Caco-2 (cell line): ENCODE data around the gene PLXNA2. TPM values are rescaled to one million over a fixed set of nuclear protein-coding genes. Genes with fewer than 3 reads are reported as not detected.

ENCODE experiments used
- BruUV-seq: library from RNA; stranded (reverse); fragments of 400-500 nt; replicated peaks from 2 replicates; lab custom pipeline; 2021; lab: Mats Ljungman, UMichigan
- CTCF ChIA-PET: fragments of 300-600 bp; sonication (Branson Sonifier 250); formaldehyde crosslinking; loops from one replicate; lab custom pipeline; 2022; ENCODE audit warnings: antibody characterized with exemption; lab: Charles Lee
- POLR2A ChIA-PET: fragments of 300-600 bp; sonication (Branson Sonifier 250); formaldehyde crosslinking; loops from one replicate; lab custom pipeline; 2022; ENCODE audit warnings: antibody characterized with exemption; lab: Charles Lee
- DNase-seq, 2 experiments: peaks; one replicate each; pipeline versions ENCODE4 v3.0.0 to v3.0.0-alpha.2; 2020 to 2022
- H3K27me3 ChIP-seq: replicated peaks from 2 replicates; pipeline ENCODE4 v1.6.0; 2011; ENCODE audit warnings: low read length; ENCODE audit not compliant: control insufficient read depth, insufficient read depth
- H3K36me3 ChIP-seq: 2 replicates; pipeline ENCODE4 v1.5.1; 2011; ENCODE audit warnings: low read length; ENCODE audit not compliant: control insufficient read depth, insufficient read depth
- H3K4me1 ChIP-seq: fragments of 250-450 bp; sonication (Bioruptor Pico); 2 replicates; pipeline ENCODE4 v1.5.1; 2020; ENCODE audit warnings: mild to moderate bottlenecking
- H3K4me3 ChIP-seq: 2 replicates; pipeline ENCODE4 v1.5.1; 2011; ENCODE audit warnings: low read depth, mild to moderate bottlenecking, control low read depth, low read length
- H3K9me3 ChIP-seq: fragments of 250-450 bp; sonication (Bioruptor Pico); 2 replicates; pipeline ENCODE4 v1.5.1; 2020; ENCODE audit warnings: mild to moderate bottlenecking, moderate library complexity
- H3K27ac Mint-ChIP-seq: one replicate; pipeline ENCODE4 v1.8.0; 2022; ENCODE audit warnings: mixed read lengths; ENCODE audit not compliant: unreplicated experiment
- H3K27me3 Mint-ChIP-seq: one replicate; pipeline ENCODE4 v1.8.0; 2022; ENCODE audit warnings: mixed read lengths; ENCODE audit not compliant: insufficient read depth, unreplicated experiment
- H3K36me3 Mint-ChIP-seq: one replicate; pipeline ENCODE4 v1.8.0; 2022; ENCODE audit warnings: mild to moderate bottlenecking, mixed read lengths; ENCODE audit not compliant: insufficient read depth, unreplicated experiment
- H3K4me1 Mint-ChIP-seq: one replicate; pipeline ENCODE4 v1.8.0; 2022; ENCODE audit warnings: low read depth, mixed read lengths; ENCODE audit not compliant: unreplicated experiment
- H3K4me3 Mint-ChIP-seq: one replicate; pipeline ENCODE4 v1.8.0; 2022; ENCODE audit warnings: mild to moderate bottlenecking, moderate library complexity, mixed read lengths; ENCODE audit not compliant: unreplicated experiment
- H3K9me3 Mint-ChIP-seq: one replicate; pipeline ENCODE4 v1.8.0; 2022; ENCODE audit warnings: mixed read lengths; ENCODE audit not compliant: unreplicated experiment
- intact Hi-C: fragments of 100-400 bp; cut with micrococcal nuclease; formaldehyde crosslinking; loops from one replicate; pipeline ENCODE4 v1.10.0; 2022; ENCODE audit not compliant: unreplicated experiment
- total RNA-seq: library from RNA; stranded (reverse); gene quantifications from 2 replicates; pipeline ENCODE4 v1.2.3, GENCODE V29; 2022
- TF ChIP-seq, protein P1 (sequence below), 2 experiments: fragments of 200-600 bp in 1 of 2; IDR thresholded peaks; 1 replicate in 1 of 2; 2 replicates in 1 of 2; pipeline versions ENCODE4 v1.5.1 to v1.8.0; 2011 to 2022; ENCODE audit warnings: antibody characterized with exemption in 1 of 2, control low read depth in 1 of 2, inconsistent platforms in 1 of 2, low read depth in 1 of 2, low read length in 1 of 2, mild to moderate bottlenecking in 1 of 2, moderate library complexity in 1 of 2; ENCODE audit not compliant: insufficient read depth in 1 of 2, severe bottlenecking in 1 of 2, unreplicated experiment in 1 of 2

The PLXNA2 gene
- total RNA-seq, 1 experiment from 2014 or later = 3.2 TPM

DNA sequence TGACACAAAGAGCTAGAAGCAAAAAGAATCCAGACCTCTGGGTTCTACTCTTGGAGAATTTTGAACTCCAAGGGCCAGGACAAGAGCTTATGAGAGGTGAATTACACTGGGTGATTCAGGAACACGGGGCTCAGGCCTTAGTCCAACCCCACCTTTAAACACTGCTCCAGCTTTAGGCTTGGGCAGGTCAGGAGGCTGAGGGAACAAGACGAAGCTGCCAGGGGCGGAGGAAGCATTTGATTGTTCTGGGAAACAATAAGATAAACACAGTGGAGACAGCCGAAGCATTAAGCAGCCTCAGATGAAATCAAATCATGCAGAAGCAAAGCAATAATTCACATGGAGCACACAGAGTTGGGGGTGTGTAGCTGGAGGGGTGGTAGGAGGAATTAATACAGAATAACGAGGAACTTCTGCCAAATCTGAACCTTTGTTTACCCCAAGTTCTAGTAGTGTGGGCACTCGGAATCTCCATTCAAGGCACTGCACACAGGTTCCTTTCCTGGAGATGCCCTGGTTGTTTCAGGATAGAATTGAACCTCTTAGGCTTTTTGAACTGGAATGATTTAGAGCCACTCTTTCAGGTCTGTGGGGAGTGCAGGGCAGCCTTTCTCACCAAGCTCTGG, 93.2 kb downstream of the PLXNA2 start:
- Mint-ChIP-seq H3K9me3 (no peaks in the 10 kb centered on the region), H3K27me3 (no peaks in the 10 kb centered on the region), H3K36me3 (no peaks in the 10 kb centered on the region), H3K4me3 (no peak overlapping the region), H3K27ac (no peak overlapping the region), H3K4me1 (peaks cover 11% of the 10 kb centered on the region)
- no peak for DNase-seq
- H3K4me3 ChIP-seq = no peak overlapping the region
- intact Hi-C loops = no loop called here
- ChIA-PET CTCF (interaction anchor here (0.5 to 1.6 kb wide), 4 partner anchors 16 to 59 kb away, joined by 4 to 5 read pairs (median 5); no protein-coding TSS in a partner anchor), POLR2A (no interaction called here)
- TF ChIP-seq, protein P1, sequence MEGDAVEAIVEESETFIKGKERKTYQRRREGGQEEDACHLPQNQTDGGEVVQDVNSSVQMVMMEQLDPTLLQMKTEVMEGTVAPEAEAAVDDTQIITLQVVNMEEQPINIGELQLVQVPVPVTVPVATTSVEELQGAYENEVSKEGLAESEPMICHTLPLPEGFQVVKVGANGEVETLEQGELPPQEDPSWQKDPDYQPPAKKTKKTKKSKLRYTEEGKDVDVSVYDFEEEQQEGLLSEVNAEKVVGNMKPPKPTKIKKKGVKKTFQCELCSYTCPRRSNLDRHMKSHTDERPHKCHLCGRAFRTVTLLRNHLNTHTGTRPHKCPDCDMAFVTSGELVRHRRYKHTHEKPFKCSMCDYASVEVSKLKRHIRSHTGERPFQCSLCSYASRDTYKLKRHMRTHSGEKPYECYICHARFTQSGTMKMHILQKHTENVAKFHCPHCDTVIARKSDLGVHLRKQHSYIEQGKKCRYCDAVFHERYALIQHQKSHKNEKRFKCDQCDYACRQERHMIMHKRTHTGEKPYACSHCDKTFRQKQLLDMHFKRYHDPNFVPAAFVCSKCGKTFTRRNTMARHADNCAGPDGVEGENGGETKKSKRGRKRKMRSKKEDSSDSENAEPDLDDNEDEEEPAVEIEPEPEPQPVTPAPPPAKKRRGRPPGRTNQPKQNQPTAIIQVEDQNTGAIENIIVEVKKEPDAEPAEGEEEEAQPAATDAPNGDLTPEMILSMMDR (IDR thresholded peaks at IDR 0.05; ENCODE audit: insufficient read depth in 1 of 2, low read depth in 1 of 2, low read length in 1 of 2, severe bottlenecking in 1 of 2, unreplicated experiment in 1 of 2) = no peak
- H3K4me1 ChIP-seq = peaks cover 20% of the 10 kb centered on the region
- BruUV-seq = no TSS peak
- H3K27me3 ChIP-seq = no peaks in the 10 kb centered on the region
- H3K9me3 ChIP-seq = no peaks in the 10 kb centered on the region
- H3K36me3 ChIP-seq = no peaks in the 10 kb centered on the region

DNA sequence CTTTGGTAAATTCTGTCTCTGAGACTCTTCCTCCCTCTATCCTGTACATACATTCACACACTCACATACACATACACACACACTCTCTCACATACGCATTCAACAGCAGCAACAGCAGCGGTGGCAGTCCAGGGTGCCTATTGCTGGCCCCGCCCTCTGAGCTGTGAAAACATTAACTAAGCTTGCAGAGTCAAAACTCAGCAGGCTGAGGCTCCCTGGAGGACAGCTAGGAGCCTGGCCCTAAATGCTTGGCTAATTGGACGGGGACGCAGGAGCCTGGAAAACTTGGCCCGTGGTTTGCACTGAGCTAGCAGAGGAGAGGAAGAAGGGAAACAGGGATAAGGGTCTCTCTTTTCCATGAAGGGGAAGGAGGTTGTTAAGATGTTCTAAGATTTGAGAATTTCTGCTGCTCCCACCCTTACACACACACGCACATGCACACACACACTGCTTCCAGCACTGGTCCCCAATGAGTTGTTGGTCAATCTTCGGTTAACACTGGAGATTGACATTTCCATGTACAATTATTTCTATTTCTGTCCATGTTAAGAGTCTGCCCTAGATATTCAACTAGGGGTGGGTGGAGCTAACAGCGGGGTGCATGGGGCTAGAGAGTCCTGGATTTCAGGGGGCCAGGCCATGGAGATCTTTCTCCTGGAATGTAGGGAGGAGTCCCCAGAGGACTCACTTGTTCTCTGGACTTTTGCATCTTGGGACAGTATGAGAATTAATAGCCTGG, 94.2 kb downstream of the PLXNA2 start:
- no peak overlapping the region for H3K4me3 ChIP-seq
- Mint-ChIP-seq H3K36me3 (no peaks in the 10 kb centered on the region), H3K4me3 (no peak overlapping the region), H3K9me3 (no peaks in the 10 kb centered on the region), H3K27me3 (no peaks in the 10 kb centered on the region), H3K27ac (no peak overlapping the region), H3K4me1 (peaks cover 9% of the 10 kb centered on the region)
- TF ChIP-seq, protein P1 (IDR thresholded peaks at IDR 0.05; ENCODE audit: insufficient read depth in 1 of 2, low read depth in 1 of 2, low read length in 1 of 2, severe bottlenecking in 1 of 2, unreplicated experiment in 1 of 2) = no peak
- ChIA-PET POLR2A (no interaction called here), CTCF (interaction anchor here (0.5 to 1.6 kb wide), 12 partner anchors 9 to 152 kb away, joined by 3 to 17 read pairs (median 4); no protein-coding TSS in a partner anchor)
- H3K27me3 ChIP-seq = no peaks in the 10 kb centered on the region
- DNase-seq = peak; percentile 62 to 68
- H3K36me3 ChIP-seq = no peaks in the 10 kb centered on the region
- no TSS peak for BruUV-seq
- intact Hi-C loops = no loop called here
- peaks cover 16% of the 10 kb centered on the region for H3K4me1 ChIP-seq
- no peaks in the 10 kb centered on the region for H3K9me3 ChIP-seq

DNA sequence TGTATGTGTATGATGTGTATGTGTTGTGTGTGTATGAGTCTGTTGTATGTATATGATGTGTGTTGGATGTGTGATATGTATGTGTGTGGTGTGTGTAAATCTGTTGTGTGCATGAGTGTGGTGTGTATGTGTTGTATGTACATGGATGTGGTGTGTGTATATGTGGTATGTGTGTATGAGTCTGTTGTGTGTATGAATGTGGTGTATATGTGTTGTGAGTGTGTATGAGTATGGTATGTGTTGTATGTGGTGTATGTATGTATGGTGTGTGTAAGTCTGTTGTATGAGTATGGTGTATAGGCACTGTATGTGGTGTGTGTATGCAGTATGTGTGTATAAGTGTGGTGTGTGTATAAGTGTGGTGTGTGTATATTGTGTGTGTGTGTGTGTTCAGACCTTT, 95.0 kb downstream of the PLXNA2 start:
- peaks cover 2% of the 10 kb centered on the region for H3K4me1 Mint-ChIP-seq
- TF ChIP-seq, protein P1 (IDR thresholded peaks at IDR 0.05; ENCODE audit: insufficient read depth in 1 of 2, low read depth in 1 of 2, low read length in 1 of 2, severe bottlenecking in 1 of 2, unreplicated experiment in 1 of 2) = no peak
- no peaks in the 10 kb centered on the region for H3K27me3 Mint-ChIP-seq
- no peaks in the 10 kb centered on the region for H3K27me3 ChIP-seq
- ChIA-PET POLR2A (no interaction called here), CTCF (interaction anchor here (0.9 to 1.6 kb wide), 6 partner anchors 17 to 151 kb away, joined by 3 to 17 read pairs (median 4); no protein-coding TSS in a partner anchor)
- no peak overlapping the region for H3K4me3 Mint-ChIP-seq
- H3K36me3 ChIP-seq = no peaks in the 10 kb centered on the region
- peaks cover 9% of the 10 kb centered on the region for H3K4me1 ChIP-seq
- no peaks in the 10 kb centered on the region for H3K9me3 Mint-ChIP-seq
- no peak overlapping the region for H3K27ac Mint-ChIP-seq
- intact Hi-C loops = no loop called here
- no peak for DNase-seq
- no peak overlapping the region for H3K4me3 ChIP-seq
- H3K9me3 ChIP-seq = no peaks in the 10 kb centered on the region
- H3K36me3 Mint-ChIP-seq = no peaks in the 10 kb centered on the region
- no TSS peak for BruUV-seq
